Measurements from ENCODE around the gene GFOD1. TPM values are rescaled to one million over a fixed set of nuclear protein-coding genes. Genes with fewer than 3 reads are reported as not detected.
A peak's percentile ranks its signal among the peaks of the same experiment; 100 is the strongest.

Gene GFOD1
- polyA plus RNA-seq, 3 donors = 1.6 to 2.4 (median 2.1) TPM

GRCh38 chr6:13425270-13425873 is 62.0 kb downstream of the GFOD1 start:
- DNase-seq = no peak

GRCh38 chr6:13423252-13423651 is 64.1 kb downstream of the GFOD1 start:
- DNase-seq = no peak

GRCh38 chr6:13422681-13423221 is 64.6 kb downstream of the GFOD1 start:
- DNase-seq = peak; percentile 75

GRCh38 chr6:13421425-13422059 is 65.9 kb downstream of the GFOD1 start:
- DNase-seq = peak; percentile 24

- no peak for DNase-seq
Measured at GRCh38 chr6:13420269-13420668, 67.1 kb downstream of the GFOD1 start.

GRCh38 chr6:13419422-13420195 is 67.8 kb downstream of the GFOD1 start:
- DNase-seq = no peak

GRCh38 chr6:13418844-13419243 is 68.6 kb downstream of the GFOD1 start:
- no peak for DNase-seq

- DNase-seq = no peak
Measured at GRCh38 chr6:13417954-13418353, 69.4 kb downstream of the GFOD1 start.

- no peak for DNase-seq
Measured at GRCh38 chr6:13417431-13417830, 70.0 kb downstream of the GFOD1 start.

GRCh38 chr6:13415283-13415682 is 72.1 kb downstream of the GFOD1 start:
- DNase-seq = no peak

- DNase-seq = no peak
Measured at GRCh38 chr6:13413900-13414555, 73.4 kb downstream of the GFOD1 start.

- no peak for DNase-seq
Measured at GRCh38 chr6:13413466-13413862, 73.9 kb downstream of the GFOD1 start.

GRCh38 chr6:13412639-13413465 is 74.5 kb downstream of the GFOD1 start:
- DNase-seq = no peak

- no peak for DNase-seq
Measured at GRCh38 chr6:13412211-13412610, 75.2 kb downstream of the GFOD1 start.

- DNase-seq = no peak
Measured at GRCh38 chr6:13411484-13411883, 75.9 kb downstream of the GFOD1 start.

- no peak for DNase-seq
Measured at GRCh38 chr6:13409991-13410390, 77.4 kb downstream of the GFOD1 start.

- DNase-seq = no peak
Measured at GRCh38 chr6:13407709-13408695, 79.4 kb downstream of the GFOD1 start.

GRCh38 chr6:13407368-13407708 is 80.1 kb downstream of the GFOD1 start:
- DNase-seq = no peak

GRCh38 chr6:13406781-13407180 is 80.6 kb downstream of the GFOD1 start:
- no peak for DNase-seq

GRCh38 chr6:13405961-13406477 is 81.4 kb downstream of the GFOD1 start:
- DNase-seq = no peak

All from renal pelvis (tissue), 4 donors.